HG02970 (cell line): ENCODE results near the gene TECPR2.
A peak's percentile ranks its signal among the peaks of the same experiment; 100 is the strongest.
"Not testable (repeated sequence)": the region's sequence is repeated elsewhere in the genome, so short reads cannot be mapped to it uniquely, and the experiment has no call there.

Experiments
- ATAC-seq: cut with Tn5 transposase; IDR thresholded peaks from one replicate; pipeline ENCODE4 v1.9.1; 2021; ENCODE audit warnings: mild to moderate bottlenecking, moderate library complexity, moderate number of reproducible peaks; ENCODE audit not compliant: unreplicated experiment, low FRiP score

The TECPR2 gene

GRCh38 chr14:102518063-102518648 is 155.4 kb downstream of the TECPR2 start:
- ATAC-seq = no peak

GRCh38 chr14:102519709-102520108 is 157.0 kb downstream of the TECPR2 start:
- ATAC-seq = not testable (repeated sequence)

GRCh38 chr14:102523200-102523568 is 160.4 kb downstream of the TECPR2 start:
- ATAC-seq = no peak

- peak; percentile 1 for ATAC-seq
Measured at GRCh38 chr14:102523569-102524450, 161.1 kb downstream of the TECPR2 start.

GRCh38 chr14:102524451-102525218 is 161.9 kb downstream of the TECPR2 start:
- ATAC-seq = peak; percentile 94

- ATAC-seq = no peak
Measured at GRCh38 chr14:102525219-102525928, 162.6 kb downstream of the TECPR2 start.

GRCh38 chr14:102525929-102526497 is 163.3 kb downstream of the TECPR2 start:
- ATAC-seq = no peak

- ATAC-seq = no peak
Measured at GRCh38 chr14:102528431-102529170, 165.9 kb downstream of the TECPR2 start.

- ATAC-seq = no peak
Measured at GRCh38 chr14:102530828-102531478, 168.2 kb downstream of the TECPR2 start.

- ATAC-seq = no peak
Measured at GRCh38 chr14:102532204-102532658, 169.5 kb downstream of the TECPR2 start.

- ATAC-seq = no peak
Measured at GRCh38 chr14:102537981-102538601, 175.3 kb downstream of the TECPR2 start.

- ATAC-seq = no peak
Measured at GRCh38 chr14:102538602-102539543, 176.1 kb downstream of the TECPR2 start.

GRCh38 chr14:102539544-102540314 is 177.0 kb downstream of the TECPR2 start:
- no peak for ATAC-seq

GRCh38 chr14:102540315-102541028 is 177.7 kb downstream of the TECPR2 start:
- no peak for ATAC-seq

- not testable (repeated sequence) for ATAC-seq
Measured at GRCh38 chr14:102541029-102541491, 178.3 kb downstream of the TECPR2 start.

GRCh38 chr14:102541771-102542170 is 179.0 kb downstream of the TECPR2 start:
- ATAC-seq = no peak
